ENCODE results near the gene PLEKHG4B. TPM values are rescaled to one million over a fixed set of nuclear protein-coding genes. Genes with fewer than 3 reads are reported as not detected.

The PLEKHG4B gene
- total RNA-seq, 1 experiment from 2014 or later, result 0.02 TPM

DNA sequence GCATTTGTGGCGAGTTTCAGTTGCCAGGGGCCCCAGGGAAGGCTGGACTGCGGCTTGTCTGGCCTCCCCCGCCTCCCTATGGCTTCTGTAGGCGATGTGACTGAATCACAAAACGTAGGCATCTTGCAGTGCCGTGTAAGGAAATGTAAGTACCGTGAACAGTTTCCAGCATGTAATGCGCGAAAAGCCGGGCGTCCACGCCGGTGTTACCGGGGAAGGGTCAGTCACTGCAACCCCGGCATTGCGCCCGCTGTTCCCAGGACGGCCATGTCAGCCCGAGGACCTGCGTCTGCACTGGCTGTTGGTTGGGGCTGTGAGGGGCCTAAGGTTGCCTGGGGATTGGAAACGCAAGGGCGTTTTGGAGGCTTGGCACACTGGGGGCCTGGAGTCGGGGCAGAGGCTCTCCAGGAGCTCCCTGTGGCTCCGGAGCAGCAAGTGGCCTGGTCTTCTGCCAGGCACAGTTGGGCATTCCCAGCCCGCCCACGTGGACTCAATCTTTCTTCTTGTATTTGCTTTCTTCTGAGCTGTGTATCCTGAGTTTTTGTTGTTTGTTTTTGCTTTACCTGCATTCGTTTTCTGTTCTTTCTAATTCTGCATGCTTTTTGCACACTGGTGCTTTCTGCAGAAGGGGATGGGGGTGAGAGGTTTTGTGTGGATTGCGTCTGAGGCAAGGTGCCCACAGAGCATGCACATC lies 36.9 kb upstream of the PLEKHG4B start:
- H4K20me1 ChIP-seq (ENCODE audit: insufficient read depth), result no peaks in the 10 kb centered on the region
- H3K27me3 ChIP-seq (ENCODE audit: insufficient read depth, low read length), result peaks cover 6% of the 10 kb centered on the region; the same call in 1 of the 2 replicates
- H3K27ac ChIP-seq (ENCODE audit: low read depth, low read length), result no peak overlapping the region
- H3K9me2 ChIP-seq (ENCODE audit: insufficient read depth), result no peaks in the 10 kb centered on the region
- ChIA-PET RAD21 (ENCODE audit: low non-redundant PET in 1 of 2, low total read pairs in 2 of 2, uncharacterized antibody in 2 of 2, unreplicated experiment in 2 of 2) (no interaction called here), CTCF (no interaction called here), POLR2A (no interaction called here)
- no peak for ATAC-seq
- no peaks in the 10 kb centered on the region for H3K9me3 ChIP-seq (ENCODE audit: control insufficient read depth in 1 of 2, insufficient read depth in 1 of 2, low read depth in 1 of 2, low read length in 2 of 2)
- no peak for DNase-seq (ENCODE audit: low read depth, low spot score)
- H2AFZ ChIP-seq (ENCODE audit: low read depth, low read length, poor library complexity, severe bottlenecking), result no peak overlapping the region
- no peak overlapping the region for H3K4me2 ChIP-seq (ENCODE audit: low read length)
- TF ChIP-seq FOSL1 (IDR thresholded peaks at IDR 0.05; ENCODE audit: low read depth), result no peak
- TF ChIP-seq, protein P1, sequence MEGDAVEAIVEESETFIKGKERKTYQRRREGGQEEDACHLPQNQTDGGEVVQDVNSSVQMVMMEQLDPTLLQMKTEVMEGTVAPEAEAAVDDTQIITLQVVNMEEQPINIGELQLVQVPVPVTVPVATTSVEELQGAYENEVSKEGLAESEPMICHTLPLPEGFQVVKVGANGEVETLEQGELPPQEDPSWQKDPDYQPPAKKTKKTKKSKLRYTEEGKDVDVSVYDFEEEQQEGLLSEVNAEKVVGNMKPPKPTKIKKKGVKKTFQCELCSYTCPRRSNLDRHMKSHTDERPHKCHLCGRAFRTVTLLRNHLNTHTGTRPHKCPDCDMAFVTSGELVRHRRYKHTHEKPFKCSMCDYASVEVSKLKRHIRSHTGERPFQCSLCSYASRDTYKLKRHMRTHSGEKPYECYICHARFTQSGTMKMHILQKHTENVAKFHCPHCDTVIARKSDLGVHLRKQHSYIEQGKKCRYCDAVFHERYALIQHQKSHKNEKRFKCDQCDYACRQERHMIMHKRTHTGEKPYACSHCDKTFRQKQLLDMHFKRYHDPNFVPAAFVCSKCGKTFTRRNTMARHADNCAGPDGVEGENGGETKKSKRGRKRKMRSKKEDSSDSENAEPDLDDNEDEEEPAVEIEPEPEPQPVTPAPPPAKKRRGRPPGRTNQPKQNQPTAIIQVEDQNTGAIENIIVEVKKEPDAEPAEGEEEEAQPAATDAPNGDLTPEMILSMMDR (IDR thresholded peaks at IDR 0.05 in 2 of 3, conservative IDR thresholded peaks at IDR 0.05 in 1 of 3; ENCODE audit: borderline replicate concordance in 1 of 3, insufficient read depth in 1 of 3, low read depth in 2 of 3, low read length in 2 of 3), result no peak
- no peak for TF ChIP-seq REST (IDR thresholded peaks at IDR 0.05; ENCODE audit: low read depth)
- TF ChIP-seq CBX3 (IDR thresholded peaks at IDR 0.05; ENCODE audit: low read depth), result no peak
- TF ChIP-seq ZNF274 (IDR thresholded peaks at IDR 0.05; ENCODE audit: low read depth, low read length), result no peak
- TF ChIP-seq, protein P2, sequence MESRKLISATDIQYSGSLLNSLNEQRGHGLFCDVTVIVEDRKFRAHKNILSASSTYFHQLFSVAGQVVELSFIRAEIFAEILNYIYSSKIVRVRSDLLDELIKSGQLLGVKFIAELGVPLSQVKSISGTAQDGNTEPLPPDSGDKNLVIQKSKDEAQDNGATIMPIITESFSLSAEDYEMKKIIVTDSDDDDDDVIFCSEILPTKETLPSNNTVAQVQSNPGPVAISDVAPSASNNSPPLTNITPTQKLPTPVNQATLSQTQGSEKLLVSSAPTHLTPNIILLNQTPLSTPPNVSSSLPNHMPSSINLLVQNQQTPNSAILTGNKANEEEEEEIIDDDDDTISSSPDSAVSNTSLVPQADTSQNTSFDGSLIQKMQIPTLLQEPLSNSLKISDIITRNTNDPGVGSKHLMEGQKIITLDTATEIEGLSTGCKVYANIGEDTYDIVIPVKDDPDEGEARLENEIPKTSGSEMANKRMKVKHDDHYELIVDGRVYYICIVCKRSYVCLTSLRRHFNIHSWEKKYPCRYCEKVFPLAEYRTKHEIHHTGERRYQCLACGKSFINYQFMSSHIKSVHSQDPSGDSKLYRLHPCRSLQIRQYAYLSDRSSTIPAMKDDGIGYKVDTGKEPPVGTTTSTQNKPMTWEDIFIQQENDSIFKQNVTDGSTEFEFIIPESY (IDR thresholded peaks at IDR 0.05; ENCODE audit: extremely low read depth, insufficient replicate concordance, low read length), result no peak
- no peak for TF ChIP-seq TCF7L2 (IDR thresholded peaks at IDR 0.05; ENCODE audit: borderline replicate concordance, extremely low read depth, insufficient read depth, insufficient read length)
- TF ChIP-seq SP1 (IDR thresholded peaks at IDR 0.05; ENCODE audit: low read depth), result no peak
- TF ChIP-seq POLR2AphosphoS5 (IDR thresholded peaks at IDR 0.05; ENCODE audit: low read depth, low read length), result no peak
- no peak for TF ChIP-seq MAX (IDR thresholded peaks at IDR 0.05)
- TF ChIP-seq ATF3 (IDR thresholded peaks at IDR 0.05), result no peak
- TF ChIP-seq JUND (IDR thresholded peaks at IDR 0.05), result no peak
- BruUV-seq (replicated peaks), result no TSS peak
- no peaks in the 10 kb centered on the region for H3K36me3 ChIP-seq (ENCODE audit: control insufficient read depth in 1 of 2, insufficient read depth in 2 of 2, low read length in 2 of 2)
- no peaks in the 10 kb centered on the region for H3K79me2 ChIP-seq (ENCODE audit: insufficient read depth, low read length)
- no peak overlapping the region for H3K4me3 ChIP-seq (replicated peaks in 1 of 2; ENCODE audit: low read depth in 1 of 2, low read length in 2 of 2)
- no peaks in the 10 kb centered on the region for H3K4me1 ChIP-seq (ENCODE audit: control insufficient read depth in 1 of 2, insufficient read depth in 2 of 2, low read length in 2 of 2)
- H3K9ac ChIP-seq (ENCODE audit: low read length), result no peak overlapping the region
- intact Hi-C loops (cut with micrococcal nuclease), result no loop called here

Measured in HCT116 (cell line).